ENCODE measurements around the gene SERPINA1.

DNA sequence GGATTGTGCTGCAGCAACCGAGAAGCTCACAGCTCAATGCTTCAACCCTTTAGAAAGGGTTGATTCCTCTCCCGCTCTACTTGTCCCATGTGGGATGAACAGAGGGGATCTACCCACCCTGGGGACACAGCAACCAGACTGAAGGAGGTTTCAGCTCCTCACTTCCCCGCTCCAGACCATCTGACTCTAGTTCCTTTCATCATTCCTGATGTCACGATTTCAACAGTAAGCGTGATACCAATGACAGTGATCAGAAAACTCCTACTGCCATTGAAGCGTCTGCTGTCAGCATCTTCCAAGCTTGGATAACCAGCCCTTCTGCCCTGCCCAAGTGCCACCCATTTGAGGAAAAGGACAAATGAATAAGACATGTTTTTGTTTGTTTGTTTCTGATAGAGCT lies 14.3 kb downstream of the SERPINA1 start:
- TF ChIP-seq POLR2A (IDR thresholded peaks at IDR 0.05) = no peak
- TF ChIP-seq, protein P1, sequence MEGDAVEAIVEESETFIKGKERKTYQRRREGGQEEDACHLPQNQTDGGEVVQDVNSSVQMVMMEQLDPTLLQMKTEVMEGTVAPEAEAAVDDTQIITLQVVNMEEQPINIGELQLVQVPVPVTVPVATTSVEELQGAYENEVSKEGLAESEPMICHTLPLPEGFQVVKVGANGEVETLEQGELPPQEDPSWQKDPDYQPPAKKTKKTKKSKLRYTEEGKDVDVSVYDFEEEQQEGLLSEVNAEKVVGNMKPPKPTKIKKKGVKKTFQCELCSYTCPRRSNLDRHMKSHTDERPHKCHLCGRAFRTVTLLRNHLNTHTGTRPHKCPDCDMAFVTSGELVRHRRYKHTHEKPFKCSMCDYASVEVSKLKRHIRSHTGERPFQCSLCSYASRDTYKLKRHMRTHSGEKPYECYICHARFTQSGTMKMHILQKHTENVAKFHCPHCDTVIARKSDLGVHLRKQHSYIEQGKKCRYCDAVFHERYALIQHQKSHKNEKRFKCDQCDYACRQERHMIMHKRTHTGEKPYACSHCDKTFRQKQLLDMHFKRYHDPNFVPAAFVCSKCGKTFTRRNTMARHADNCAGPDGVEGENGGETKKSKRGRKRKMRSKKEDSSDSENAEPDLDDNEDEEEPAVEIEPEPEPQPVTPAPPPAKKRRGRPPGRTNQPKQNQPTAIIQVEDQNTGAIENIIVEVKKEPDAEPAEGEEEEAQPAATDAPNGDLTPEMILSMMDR (IDR thresholded peaks at IDR 0.05) = no peak
- TF ChIP-seq POLR2AphosphoS5 (IDR thresholded peaks at IDR 0.05; ENCODE audit: insufficient read depth in 1 of 2, low read depth in 1 of 2) = no peak

Measured in vagina (tissue), 2 donors.